Measurements from ENCODE around the gene STK17A.

- TF ChIP-seq CTCF (IDR thresholded peaks at IDR 0.05; ENCODE audit: borderline replicate concordance, extremely low read depth, low read length, poor library complexity, severe bottlenecking) (no peak), EZH2 (IDR thresholded peaks at IDR 0.05; ENCODE audit: borderline replicate concordance, low read depth, low read length, severe bottlenecking) (no peak)
Observed at GRCh38 chr7:43625453-43625852, 42.5 kb downstream of the STK17A start.
